ENCODE results near the gene SLC39A6.
"Not testable (repeated sequence)": the region's sequence is repeated elsewhere in the genome, so short reads cannot be mapped to it uniquely, and the experiment has no call there.

The SLC39A6 gene

GRCh38 chr18:36086186-36086585 is 43.0 kb downstream of the SLC39A6 start:
- Histone ChIP-seq H3K27ac (no peak overlapping the region), H3K9ac (no peak overlapping the region), H3K4me3 (no peak overlapping the region), H3K36me3 (no peaks in the 10 kb centered on the region), H3K9me3 (peaks cover 14% of the 10 kb centered on the region), H3K27me3 (no peaks in the 10 kb centered on the region), H4K20me1 (no peaks in the 10 kb centered on the region), H3K4me2 (no peak overlapping the region), H3K4me1 (peaks cover 5% of the 10 kb centered on the region; the same call in 1 of the 2 replicates)
- TF ChIP-seq Cebpa-rat (IDR thresholded peaks at IDR 0.05): no peak

- TF ChIP-seq Cebpa-rat (IDR thresholded peaks at IDR 0.05): no peak
- Histone ChIP-seq H3K4me1 (peaks cover 5% of the 10 kb centered on the region; the same call in 1 of the 2 replicates), H3K4me3 (no peak overlapping the region), H3K36me3 (no peaks in the 10 kb centered on the region), H4K20me1 (no peaks in the 10 kb centered on the region), H3K9me3 (peaks cover 23% of the 10 kb centered on the region), H3K27me3 (no peaks in the 10 kb centered on the region), H3K27ac (no peak overlapping the region), H3K4me2 (no peak overlapping the region), H3K9ac (no peak overlapping the region)
These were observed 43.9 kb downstream of the SLC39A6 start for GRCh38 chr18:36085195-36085594.

GRCh38 chr18:36083729-36084128 is 45.4 kb downstream of the SLC39A6 start:
- no peaks in the 10 kb centered on the region for H4K20me1 ChIP-seq
- no peak for TF ChIP-seq Cebpa-rat (IDR thresholded peaks at IDR 0.05)
- H3K27ac ChIP-seq: no peak overlapping the region
- no peak overlapping the region for H3K4me2 ChIP-seq
- H3K9ac ChIP-seq: no peak overlapping the region
- no peaks in the 10 kb centered on the region for H3K27me3 ChIP-seq
- H3K36me3 ChIP-seq: no peaks in the 10 kb centered on the region
- peaks cover 5% of the 10 kb centered on the region; the same call in 1 of the 2 replicates for H3K4me1 ChIP-seq
- H3K4me3 ChIP-seq: no peak overlapping the region
- peaks cover 37% of the 10 kb centered on the region for H3K9me3 ChIP-seq

GRCh38 chr18:36081118-36081517 is 48.0 kb downstream of the SLC39A6 start:
- H3K4me3 ChIP-seq, H3K9ac ChIP-seq, H3K4me2 ChIP-seq, H3K27ac ChIP-seq, H3K27me3 ChIP-seq, H4K20me1 ChIP-seq, H3K36me3 ChIP-seq: not testable (repeated sequence)
- peaks cover 46% of the 10 kb centered on the region for H3K9me3 ChIP-seq
- peaks cover 11% of the 10 kb centered on the region for H3K4me1 ChIP-seq

- no peak for TF ChIP-seq Cebpa-rat (IDR thresholded peaks at IDR 0.05)
- H4K20me1 ChIP-seq: no peaks in the 10 kb centered on the region
- no peaks in the 10 kb centered on the region for H3K36me3 ChIP-seq
- H3K27me3 ChIP-seq: no peaks in the 10 kb centered on the region
- H3K9ac ChIP-seq: no peak overlapping the region
- peaks cover 19% of the 10 kb centered on the region for H3K4me1 ChIP-seq
- no peak overlapping the region for H3K4me3 ChIP-seq
- H3K27ac ChIP-seq: no peak overlapping the region
- peaks cover 37% of the 10 kb centered on the region for H3K9me3 ChIP-seq
- no peak overlapping the region for H3K4me2 ChIP-seq
These were observed 50.2 kb downstream of the SLC39A6 start for GRCh38 chr18:36078751-36079529.

- H3K9me3 ChIP-seq: peaks cover 37% of the 10 kb centered on the region
- not testable (repeated sequence) for H3K4me2 ChIP-seq, H3K36me3 ChIP-seq, H3K9ac ChIP-seq, H4K20me1 ChIP-seq, H3K27ac ChIP-seq, H3K27me3 ChIP-seq, H3K4me3 ChIP-seq
- peaks cover 14% of the 10 kb centered on the region for H3K4me1 ChIP-seq
These were observed 51.4 kb downstream of the SLC39A6 start for GRCh38 chr18:36077764-36078163.

GRCh38 chr18:36075862-36076587 is 53.1 kb downstream of the SLC39A6 start:
- Histone ChIP-seq H4K20me1 (no peaks in the 10 kb centered on the region), H3K27me3 (no peaks in the 10 kb centered on the region), H3K27ac (no peak overlapping the region; the same call in 1 of the 2 replicates), H3K9me3 (peaks cover 31% of the 10 kb centered on the region), H3K9ac (no peak overlapping the region), H3K36me3 (no peaks in the 10 kb centered on the region), H3K4me2 (peak overlapping the region; percentile 50), H3K4me3 (no peak overlapping the region), H3K4me1 (peaks cover 14% of the 10 kb centered on the region)
- TF ChIP-seq Cebpa-rat (IDR thresholded peaks at IDR 0.05): peak; percentile 56; the same call in 1 of the 2 replicates

GRCh38 chr18:36074435-36074834 is 54.7 kb downstream of the SLC39A6 start:
- Histone ChIP-seq H4K20me1 (no peaks in the 10 kb centered on the region), H3K4me2 (no peak overlapping the region), H3K9ac (no peak overlapping the region), H3K36me3 (no peaks in the 10 kb centered on the region), H3K27ac (no peak overlapping the region), H3K27me3 (no peaks in the 10 kb centered on the region), H3K4me3 (no peak overlapping the region), H3K4me1 (peaks cover 14% of the 10 kb centered on the region), H3K9me3 (peaks cover 16% of the 10 kb centered on the region)
- no peak for TF ChIP-seq Cebpa-rat (IDR thresholded peaks at IDR 0.05)

- Histone ChIP-seq H3K36me3 (no peaks in the 10 kb centered on the region), H3K9me3 (peaks cover 8% of the 10 kb centered on the region; the same call in 1 of the 2 replicates), H3K4me1 (peaks cover 14% of the 10 kb centered on the region), H3K27ac (no peak overlapping the region), H3K4me2 (no peak overlapping the region), H4K20me1 (no peaks in the 10 kb centered on the region), H3K4me3 (no peak overlapping the region), H3K27me3 (no peaks in the 10 kb centered on the region), H3K9ac (no peak overlapping the region)
- no peak for TF ChIP-seq Cebpa-rat (IDR thresholded peaks at IDR 0.05)
These were observed 55.5 kb downstream of the SLC39A6 start for GRCh38 chr18:36073676-36074075.

- H3K4me2 ChIP-seq, H3K36me3 ChIP-seq, H3K27me3 ChIP-seq, H3K9me3 ChIP-seq, H3K27ac ChIP-seq, H4K20me1 ChIP-seq, H3K4me3 ChIP-seq, H3K9ac ChIP-seq: not testable (repeated sequence)
- peaks cover 19% of the 10 kb centered on the region for H3K4me1 ChIP-seq
These were observed 56.7 kb downstream of the SLC39A6 start for GRCh38 chr18:36072406-36072805.
